LHCN-M2 (cell line): Measurements from ENCODE around the gene ATP7B. TPM values are rescaled to one million over a fixed set of nuclear protein-coding genes. Genes with fewer than 3 reads are reported as not detected.
A peak's percentile ranks its signal among the peaks of the same experiment; 100 is the strongest.
"Not testable (repeated sequence)": the region's sequence is repeated elsewhere in the genome, so short reads cannot be mapped to it uniquely, and the experiment has no call there.

Experiments used
- DNase-seq: peaks from one replicate; pipeline ENCODE4 v3.0.0-alpha.2; 2012; ENCODE audit warnings: low read depth
- total RNA-seq: library from RNA; depleted of rRNA; stranded (reverse); fragments of >200 nt; gene quantifications from 2 replicates; pipeline ENCODE4 v1.2.3, GENCODE V29; 2014

The ATP7B gene
- total RNA-seq, 1 experiment from 2014 or later, result 1.8 TPM

DNA sequence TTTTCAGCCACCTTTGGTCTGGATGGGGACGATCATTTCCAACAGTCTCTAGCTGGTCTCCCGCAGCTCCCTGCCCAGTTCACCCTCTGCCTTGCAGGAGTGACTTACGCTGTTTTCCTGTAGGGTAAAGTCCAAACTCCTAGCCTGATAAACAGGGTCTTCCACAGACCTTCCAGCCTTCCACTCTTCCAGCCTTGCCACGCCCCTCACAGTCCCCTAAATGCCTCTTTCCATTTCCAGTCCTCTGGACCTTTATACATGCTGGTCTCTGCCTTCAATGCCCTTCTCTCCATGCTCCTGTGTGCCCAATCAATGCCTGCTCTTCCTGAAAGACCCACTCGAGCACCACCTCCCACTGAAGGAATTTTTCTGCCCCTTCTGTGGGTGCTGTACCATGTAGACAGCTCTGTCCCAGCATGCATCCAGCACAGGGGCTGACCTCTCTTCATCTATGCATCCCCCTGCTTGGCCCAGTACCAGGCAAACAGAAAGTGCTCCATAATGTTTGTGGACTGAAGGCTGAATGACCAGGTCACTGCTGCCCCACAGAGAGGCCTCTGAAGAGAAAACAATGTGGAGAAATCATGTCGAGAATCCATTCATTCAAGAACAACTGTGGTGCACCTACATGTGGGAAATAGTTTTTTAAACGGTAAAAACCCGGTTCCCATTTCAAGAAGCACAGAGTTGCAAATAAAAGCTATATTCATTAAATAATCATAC, 4.6 kb downstream of the ATP7B start:
- DNase-seq, result no peak

GRCh38 chr13:52005841-52006522, 5.3 kb downstream of the ATP7B start:
- DNase-seq, result no peak

GRCh38 chr13:52004511-52005170, 6.6 kb downstream of the ATP7B start:
- no peak for DNase-seq

GRCh38 chr13:52003541-52003940, 7.7 kb downstream of the ATP7B start:
- no peak for DNase-seq

DNA sequence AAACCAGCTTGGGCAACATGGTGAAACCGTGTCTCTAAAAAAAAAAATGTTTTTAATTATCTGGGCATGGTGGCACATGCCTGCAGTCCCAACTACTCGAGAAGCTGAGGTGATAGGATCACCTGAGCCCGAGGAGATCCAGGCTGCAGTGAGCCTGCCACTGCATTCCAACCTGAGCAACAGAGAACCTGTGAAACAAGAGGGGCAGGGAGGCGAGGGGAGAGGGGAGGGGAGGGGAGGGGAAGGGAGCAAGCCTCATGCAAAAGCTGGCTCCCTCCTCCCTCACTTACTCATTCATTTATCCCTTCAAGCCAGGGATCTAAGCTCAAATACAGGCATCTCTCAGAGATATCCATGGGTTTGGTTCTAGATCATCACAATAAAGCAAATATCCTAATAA, 8.9 kb downstream of the ATP7B start:
- no peak for DNase-seq

DNA sequence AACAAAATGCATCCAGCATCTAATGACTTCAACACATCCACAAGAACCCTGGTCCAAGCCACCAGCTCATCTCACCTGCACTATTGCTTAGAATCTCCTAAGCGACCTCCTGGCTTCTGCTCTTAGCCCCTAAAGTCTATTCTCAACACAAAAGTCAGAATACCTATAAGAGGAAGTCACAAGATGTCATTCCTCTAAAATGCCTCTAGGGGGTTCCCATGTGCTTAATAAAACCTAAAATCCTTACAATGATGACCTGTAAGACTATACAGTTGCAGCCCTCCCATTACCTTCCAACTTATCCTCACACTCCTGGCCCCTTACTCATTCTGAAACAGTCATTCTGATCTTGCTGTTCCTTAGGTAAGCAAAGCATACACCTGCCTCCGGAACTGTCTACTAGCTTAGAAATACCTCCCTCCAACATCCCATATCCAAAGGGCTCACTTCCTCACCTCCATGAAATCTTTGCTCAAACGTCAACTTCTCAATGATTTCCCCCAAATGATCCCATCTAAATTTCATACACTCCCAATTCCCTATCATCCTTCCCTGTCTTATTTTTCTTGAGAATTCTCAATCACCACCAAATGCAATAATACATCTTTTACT, 10.0 kb downstream of the ATP7B start:
- peak; percentile 19 for DNase-seq

GRCh38 chr13:51999921-52000320, 11.3 kb downstream of the ATP7B start:
- DNase-seq, result no peak

DNA sequence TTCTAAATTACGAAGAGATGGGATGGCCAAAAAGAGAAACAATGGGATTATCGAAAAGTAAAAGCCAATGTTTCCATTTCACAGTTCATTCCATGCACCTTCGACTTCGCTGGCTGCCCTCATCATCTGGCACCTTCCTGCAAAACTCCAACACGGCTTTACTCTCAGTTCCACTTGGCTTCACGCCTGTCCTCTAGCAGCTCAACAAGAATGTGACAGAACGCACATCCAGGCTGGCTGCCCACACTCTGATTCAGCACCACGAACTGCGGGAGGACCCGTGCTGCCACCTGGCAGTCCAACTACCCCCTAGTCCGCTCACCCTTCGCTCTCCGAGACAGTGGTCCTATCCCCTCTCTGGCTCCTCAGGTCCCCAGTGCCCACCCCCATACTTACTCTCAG, 11.7 kb downstream of the ATP7B start:
- no peak for DNase-seq

DNA sequence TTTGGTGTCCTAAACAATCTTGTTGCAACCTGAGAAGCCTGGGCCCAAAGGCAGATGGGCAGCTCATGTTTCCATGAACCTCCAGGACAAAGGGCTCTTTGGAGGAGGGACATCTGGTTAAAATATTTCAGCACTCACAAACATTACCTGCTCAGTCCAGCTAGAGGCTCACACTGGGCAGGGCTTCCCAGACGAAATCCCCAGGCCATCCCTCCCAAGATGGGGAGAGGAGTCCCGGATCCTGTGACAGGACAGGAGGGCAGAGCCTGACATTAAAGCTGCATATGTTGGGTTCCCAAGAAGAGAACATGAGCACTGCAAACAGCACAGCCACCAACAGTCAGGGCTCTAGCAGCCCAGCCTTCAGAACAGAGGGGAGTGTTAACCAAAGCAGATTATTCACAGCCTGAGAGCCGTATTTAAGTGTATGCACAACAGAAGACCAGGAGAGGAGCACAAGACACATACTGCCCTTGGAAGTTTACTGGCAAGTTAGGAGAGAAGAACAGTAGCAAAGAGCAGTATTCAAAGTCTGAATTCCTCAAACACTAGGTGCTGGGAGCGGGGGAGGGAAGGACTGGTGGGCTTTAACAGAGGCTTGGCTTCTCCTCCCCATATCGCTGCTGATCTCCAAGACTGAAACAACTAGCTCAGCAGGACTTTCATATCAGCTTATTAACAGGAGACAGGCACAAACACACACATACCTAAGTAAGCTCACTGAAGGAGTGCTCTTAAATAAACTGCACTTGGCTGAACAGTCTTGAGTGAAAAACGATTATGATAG, 12.3 kb downstream of the ATP7B start:
- no peak for DNase-seq

DNA sequence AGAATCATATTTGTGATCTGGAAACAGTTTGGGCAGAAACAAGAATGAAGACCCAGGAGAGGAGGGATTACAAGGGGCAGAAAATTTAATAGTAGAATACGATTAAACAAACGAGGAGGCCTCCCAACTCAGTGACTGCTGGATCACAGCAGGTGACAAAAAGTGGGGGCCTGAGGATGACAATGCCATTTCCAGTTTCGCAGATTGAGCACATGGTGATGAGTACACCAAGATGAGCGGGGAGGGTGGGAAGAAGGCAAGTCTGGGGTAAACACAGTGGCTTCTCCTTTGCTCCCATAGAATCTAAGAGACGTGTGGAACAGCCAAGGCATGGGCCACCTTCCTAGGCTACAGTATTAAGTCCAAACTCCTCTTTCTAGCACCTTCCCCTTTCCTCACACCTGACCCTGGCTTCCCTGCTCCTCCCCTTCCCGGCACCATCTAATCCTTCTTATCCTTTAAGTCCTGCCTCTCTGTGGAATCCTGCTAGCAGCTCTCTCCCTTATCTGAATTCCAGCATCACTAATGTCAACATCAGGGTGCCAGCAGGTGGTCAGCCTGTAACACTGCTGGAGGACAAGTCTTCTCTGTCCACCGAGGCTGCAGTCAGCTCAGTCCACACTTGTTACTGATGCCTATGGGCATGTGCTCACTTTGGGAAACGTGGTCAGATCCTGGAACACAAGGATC, 13.5 kb downstream of the ATP7B start:
- DNase-seq, result no peak

DNA sequence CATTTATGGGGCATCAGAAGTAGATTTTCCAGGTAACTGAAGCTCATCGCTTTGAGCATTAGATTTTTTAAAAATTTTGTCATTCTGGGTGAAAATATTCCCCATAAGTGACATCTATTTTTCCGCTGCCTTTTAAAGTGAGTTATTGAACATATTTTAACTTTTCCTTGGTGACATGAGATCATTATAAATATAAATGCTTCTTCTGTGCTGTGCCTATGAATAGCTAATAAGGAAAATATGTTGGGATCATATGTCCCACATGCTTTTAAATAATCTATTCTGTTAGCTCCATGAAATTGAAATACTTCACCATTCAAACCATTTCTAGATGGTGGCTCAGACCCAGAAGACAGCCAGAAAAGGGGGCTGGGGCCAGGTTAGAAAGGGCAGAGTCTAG, 14.1 kb downstream of the ATP7B start:
- DNase-seq, result no peak

DNA sequence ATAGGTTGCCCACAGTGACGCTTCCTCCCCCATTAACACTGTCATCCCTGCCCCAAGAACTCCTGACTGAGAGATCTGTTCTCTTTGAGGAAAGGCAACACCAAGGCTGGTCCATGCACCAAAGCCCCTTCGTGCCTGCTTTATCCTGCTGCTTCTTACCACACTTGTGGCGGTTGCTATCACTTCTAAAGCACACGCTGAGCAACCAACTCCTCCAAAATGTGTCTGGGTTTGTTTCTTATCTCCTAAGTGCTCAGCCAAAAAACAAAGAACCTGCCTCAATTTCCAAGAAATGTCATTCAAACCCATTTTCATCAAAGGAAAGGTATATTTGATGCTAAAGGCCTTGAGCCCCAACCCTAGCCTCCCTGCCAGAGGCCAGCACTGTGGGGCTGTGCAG, 14.6 kb downstream of the ATP7B start:
- DNase-seq, result no peak

DNA sequence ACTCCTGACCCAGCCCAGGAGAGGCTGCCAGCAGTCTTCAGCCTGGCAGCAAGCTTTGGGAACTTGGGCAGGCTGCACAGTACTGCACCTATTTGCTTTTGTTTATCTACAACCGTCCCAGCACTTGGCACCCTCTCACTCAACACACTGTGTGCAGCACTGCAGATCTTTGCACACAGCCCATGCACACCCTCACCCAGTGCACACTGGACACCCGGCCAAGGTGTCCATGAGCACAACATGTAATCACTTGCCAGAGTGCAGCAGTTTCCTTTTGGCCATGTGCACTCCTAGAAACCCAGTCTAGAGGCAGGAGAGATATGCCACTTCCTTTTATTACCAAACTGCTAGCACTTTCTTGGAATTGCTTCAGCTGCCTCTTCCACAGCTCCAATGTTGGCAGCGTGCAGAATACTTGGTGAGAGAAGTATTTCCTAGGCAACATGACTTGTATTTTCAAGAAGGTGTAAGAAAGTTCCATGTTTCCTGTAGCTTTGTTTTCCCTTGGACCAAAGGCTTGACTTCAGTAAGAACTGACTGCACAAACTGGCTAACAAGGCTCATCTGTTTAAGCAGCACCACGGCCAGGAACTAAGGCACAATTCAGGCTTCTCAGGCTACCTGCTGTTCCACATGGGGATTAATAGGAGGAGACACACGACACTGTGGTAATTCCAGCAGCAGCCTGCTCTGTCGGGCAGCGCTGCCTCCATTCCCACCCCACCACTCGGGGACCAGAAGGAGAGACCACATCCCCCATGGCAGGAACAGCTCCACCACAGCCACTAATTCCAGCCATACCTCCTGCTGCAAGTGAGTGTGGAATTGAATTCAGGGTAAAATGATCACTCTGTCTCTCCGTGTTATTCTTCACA, 15.3 kb downstream of the ATP7B start:
- no peak for DNase-seq

DNA sequence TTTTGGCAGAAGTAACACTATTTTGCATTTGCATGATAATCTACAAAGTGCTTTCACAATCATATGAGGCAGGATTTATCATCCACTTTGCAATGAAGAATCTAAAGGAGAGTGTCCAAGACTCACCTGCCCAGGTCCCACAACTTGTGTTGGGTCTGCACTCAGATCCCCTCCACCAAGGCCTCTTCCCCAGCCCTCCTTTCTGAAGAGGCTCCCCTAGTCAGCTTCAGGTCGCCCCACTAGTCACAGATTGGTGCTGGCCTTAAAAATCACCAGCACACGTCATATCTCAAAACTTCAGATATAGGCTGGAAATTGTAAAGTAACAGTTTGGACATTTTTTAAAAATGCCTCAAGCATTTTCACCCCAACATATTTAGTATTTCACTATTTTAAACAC, 17.5 kb downstream of the ATP7B start:
- DNase-seq, result no peak

GRCh38 chr13:51988988-51989618, 22.1 kb downstream of the ATP7B start:
- no peak for DNase-seq

DNA sequence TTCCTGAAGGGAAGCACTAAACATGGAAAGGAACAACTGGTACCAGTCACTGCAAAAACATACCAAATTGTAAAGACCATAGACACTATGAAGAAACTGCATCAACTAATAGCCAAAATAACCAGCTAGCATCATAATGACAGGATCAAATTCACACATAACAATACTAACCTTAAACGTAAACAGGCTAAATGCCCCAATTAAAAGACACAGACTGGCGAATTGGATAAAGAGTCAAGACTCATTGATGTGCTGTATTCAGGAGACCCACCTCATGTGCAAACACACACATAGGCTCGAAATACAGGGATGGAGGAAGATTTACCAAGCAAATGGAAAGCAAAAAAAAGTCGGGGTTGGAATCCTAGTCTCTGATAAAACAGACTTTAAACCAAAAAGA, 26.3 kb downstream of the ATP7B start:
- not testable (repeated sequence) for DNase-seq

GRCh38 chr13:51983292-51983691, 28.0 kb downstream of the ATP7B start:
- not testable (repeated sequence) for DNase-seq

GRCh38 chr13:51981355-51981754, 29.9 kb downstream of the ATP7B start:
- DNase-seq, result no peak

GRCh38 chr13:51980908-51981307, 30.3 kb downstream of the ATP7B start:
- DNase-seq, result no peak
